Erythroblast (primary cell): ENCODE data around the gene IFIH1.

Experiments used
- GATA1 ChIP-seq: IDR thresholded peaks from 2 replicates; pipeline ENCODE4 v1.6.1; 2011; ENCODE audit warnings: low read depth, mild to moderate bottlenecking, control low read depth, low read length, moderate library complexity
- POLR2A ChIP-seq: IDR thresholded peaks from 2 replicates; pipeline ENCODE4 v1.6.1; 2011; ENCODE audit warnings: mild to moderate bottlenecking, low read length

- TF ChIP-seq POLR2A: no peak
- TF ChIP-seq GATA1: no peak
Measured at GRCh38 chr2:162343492-162343823, 25.0 kb upstream of the IFIH1 start.
